Activated T-cell treated with anti-CD3 and anti-CD28 coated beads, Interleukin-2, amount 50 U/mL, for 4 hours (primary cell): ENCODE data around the gene GRAPL. TPM values are rescaled to one million over a fixed set of nuclear protein-coding genes. Genes with fewer than 3 reads are reported as not detected.
A peak's percentile ranks its signal among the peaks of the same experiment; 100 is the strongest.
"Not testable (repeated sequence)": the region's sequence is repeated elsewhere in the genome, so short reads cannot be mapped to it uniquely, and the experiment has no call there.

Experiments
- ATAC-seq, 2 donors: fragments of 200-7000 bp; cut with Tn5 transposase; one replicate each; pipeline ENCODE4 v1.10.0; 2021
- DNase-seq: peaks from one replicate; pipeline ENCODE4 v3.0.0-alpha.2; 2020
- H3K27me3 Mint-ChIP-seq: one replicate; pipeline ENCODE4 v1.8.0; 2021; ENCODE audit warnings: low read depth, mixed read lengths
- H3K36me3 Mint-ChIP-seq: one replicate; pipeline ENCODE4 v1.8.0; 2022; ENCODE audit warnings: mixed read lengths; ENCODE audit not compliant: insufficient read depth
- H3K4me1 Mint-ChIP-seq: one replicate; pipeline ENCODE4 v1.8.0; 2021; ENCODE audit warnings: low read depth, mixed read lengths
- H3K4me3 Mint-ChIP-seq: one replicate; pipeline ENCODE4 v1.8.0; 2021; ENCODE audit warnings: mild to moderate bottlenecking, moderate library complexity, mixed read lengths
- H3K9me3 Mint-ChIP-seq: one replicate; pipeline ENCODE4 v1.8.0; 2021; ENCODE audit warnings: mixed read lengths
- total RNA-seq, 3 donors: library from RNA; stranded (reverse); gene quantifications; one replicate each; pipeline ENCODE4 v1.2.1, GENCODE V29; 2021

GRAPL gene
- total RNA-seq, 3 donors from 2014 or later = 1.4 to 2.5 (median 2.0) TPM

- not testable (repeated sequence) for H3K27me3 Mint-ChIP-seq, H3K9me3 Mint-ChIP-seq, DNase-seq, H3K4me3 Mint-ChIP-seq, H3K4me1 Mint-ChIP-seq, ATAC-seq, H3K36me3 Mint-ChIP-seq
These were observed 2.1 kb upstream of the GRAPL start for GRCh38 chr17:19125289-19125688.

GRCh38 chr17:19129500-19129899 lies 2.1 kb downstream of the GRAPL start:
- not testable (repeated sequence) for DNase-seq, H3K4me3 Mint-ChIP-seq, H3K27me3 Mint-ChIP-seq, H3K4me1 Mint-ChIP-seq, H3K9me3 Mint-ChIP-seq, H3K36me3 Mint-ChIP-seq
- peak; percentile 50 to 53 for ATAC-seq

GRCh38 chr17:19131108-19131507 lies 3.7 kb downstream of the GRAPL start:
- not testable (repeated sequence) for DNase-seq, H3K9me3 Mint-ChIP-seq, H3K27me3 Mint-ChIP-seq, H3K36me3 Mint-ChIP-seq, H3K4me1 Mint-ChIP-seq, ATAC-seq, H3K4me3 Mint-ChIP-seq

GRCh38 chr17:19131772-19132171 lies 4.4 kb downstream of the GRAPL start:
- H3K4me1 Mint-ChIP-seq, DNase-seq, H3K36me3 Mint-ChIP-seq, H3K4me3 Mint-ChIP-seq, ATAC-seq, H3K9me3 Mint-ChIP-seq, H3K27me3 Mint-ChIP-seq: not testable (repeated sequence)

- H3K36me3 Mint-ChIP-seq, H3K4me3 Mint-ChIP-seq, H3K4me1 Mint-ChIP-seq, DNase-seq, H3K9me3 Mint-ChIP-seq, H3K27me3 Mint-ChIP-seq: not testable (repeated sequence)
- peak in 1 of 2 donors; percentile 2 for ATAC-seq
These were observed 6.4 kb downstream of the GRAPL start for GRCh38 chr17:19133793-19134192.

- H3K4me1 Mint-ChIP-seq, H3K9me3 Mint-ChIP-seq, H3K27me3 Mint-ChIP-seq, H3K4me3 Mint-ChIP-seq, DNase-seq, H3K36me3 Mint-ChIP-seq: not testable (repeated sequence)
- peak; percentile 30 for ATAC-seq
These were observed 8.0 kb downstream of the GRAPL start for GRCh38 chr17:19135391-19135790.

GRCh38 chr17:19136138-19136537 lies 8.7 kb downstream of the GRAPL start:
- not testable (repeated sequence) for H3K4me3 Mint-ChIP-seq, H3K36me3 Mint-ChIP-seq, H3K27me3 Mint-ChIP-seq, H3K9me3 Mint-ChIP-seq, H3K4me1 Mint-ChIP-seq, DNase-seq
- ATAC-seq = peak; percentile 44 to 57

GRCh38 chr17:19136605-19137004 lies 9.2 kb downstream of the GRAPL start:
- H3K4me3 Mint-ChIP-seq, H3K36me3 Mint-ChIP-seq, H3K9me3 Mint-ChIP-seq, H3K4me1 Mint-ChIP-seq, DNase-seq, H3K27me3 Mint-ChIP-seq: not testable (repeated sequence)
- ATAC-seq = peak in 1 of 2 donors; percentile 24

GRCh38 chr17:19137959-19138358 lies 10.6 kb downstream of the GRAPL start:
- H3K4me1 Mint-ChIP-seq, DNase-seq, H3K4me3 Mint-ChIP-seq, H3K36me3 Mint-ChIP-seq, H3K9me3 Mint-ChIP-seq, ATAC-seq, H3K27me3 Mint-ChIP-seq: not testable (repeated sequence)

- H3K9me3 Mint-ChIP-seq, H3K4me1 Mint-ChIP-seq, H3K36me3 Mint-ChIP-seq, H3K27me3 Mint-ChIP-seq, DNase-seq, H3K4me3 Mint-ChIP-seq: not testable (repeated sequence)
- peak; percentile 89 to 92 for ATAC-seq
These were observed 14.2 kb downstream of the GRAPL start for GRCh38 chr17:19141366-19142155.

- H3K36me3 Mint-ChIP-seq, H3K4me1 Mint-ChIP-seq, DNase-seq: not testable (repeated sequence)
These were observed 15.0 kb downstream of the GRAPL start for GRCh38 chr17:19142419-19142818.

GRCh38 chr17:19143097-19143777 lies 15.8 kb downstream of the GRAPL start:
- H3K4me1 Mint-ChIP-seq, H3K9me3 Mint-ChIP-seq, H3K36me3 Mint-ChIP-seq, H3K27me3 Mint-ChIP-seq, ATAC-seq, DNase-seq, H3K4me3 Mint-ChIP-seq: not testable (repeated sequence)

More at GRCh38 chr17:19142419-19142818, 15.0 kb downstream of the GRAPL start:
- H3K9me3 Mint-ChIP-seq, H3K4me3 Mint-ChIP-seq, H3K27me3 Mint-ChIP-seq: not testable (repeated sequence)
- ATAC-seq = peak; percentile 54 to 66

- H3K36me3 Mint-ChIP-seq, DNase-seq, H3K4me3 Mint-ChIP-seq, H3K27me3 Mint-ChIP-seq, ATAC-seq, H3K4me1 Mint-ChIP-seq, H3K9me3 Mint-ChIP-seq: not testable (repeated sequence)
These were observed 17.0 kb downstream of the GRAPL start for GRCh38 chr17:19144373-19144772.

- ATAC-seq, H3K4me3 Mint-ChIP-seq, DNase-seq, H3K9me3 Mint-ChIP-seq, H3K4me1 Mint-ChIP-seq, H3K27me3 Mint-ChIP-seq, H3K36me3 Mint-ChIP-seq: not testable (repeated sequence)
These were observed 18.1 kb downstream of the GRAPL start for GRCh38 chr17:19145471-19145870.
